H54 (cell line): ENCODE results near the gene TANGO6.
"Not testable (repeated sequence)": the region's sequence is repeated elsewhere in the genome, so short reads cannot be mapped to it uniquely, and the experiment has no call there.

ENCODE experiments used
- DNase-seq: peaks from one replicate; pipeline ENCODE4 v3.0.0; 2011; ENCODE audit warnings: low spot score, mixed read lengths; ENCODE audit not compliant: insufficient read length
- FAIRE-seq: peaks from 3 replicates; lab custom pipeline; 2011; peaks lifted over from hg19 to GRCh38; lab: Jason Lieb, UNC
- POLR2A ChIP-seq: IDR thresholded peaks from 2 replicates; pipeline ENCODE4 v1.6.1; 2011; ENCODE audit warnings: low read depth, mild to moderate bottlenecking, low read length

TANGO6 gene

GRCh38 chr16:68843482-68844210, at the start of gene TANGO6:
TSS of gene TANGO6 (plus strand) at chr16:68843531. CDS start at chr16:68843618, 87 bp downstream.
- FAIRE-seq (peak; percentile 50), DNase-seq (peak; percentile 77)
- peak; percentile 88 for TF ChIP-seq POLR2A

DNA sequence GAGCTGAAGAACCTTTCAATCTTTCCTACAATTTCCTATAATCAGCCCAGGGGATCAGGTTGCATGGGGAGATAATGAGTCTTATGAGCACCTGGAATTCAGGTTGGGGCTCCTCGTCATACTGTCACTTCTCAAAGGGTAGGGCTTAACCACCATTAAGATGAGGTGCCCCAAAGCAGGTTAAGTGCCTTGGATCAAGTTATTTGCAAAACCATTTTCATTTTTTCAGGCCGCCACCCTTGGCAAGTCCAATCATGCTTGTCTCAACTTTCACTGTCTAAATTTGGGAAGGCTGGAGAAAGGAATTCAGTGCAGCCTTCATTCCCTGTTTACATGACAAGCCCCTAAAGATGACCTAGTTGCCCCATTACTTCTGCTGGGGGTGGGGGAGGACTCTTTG, 44.9 kb upstream of the TANGO6 start:
- DNase-seq (no peak), FAIRE-seq (no peak)
- TF ChIP-seq POLR2A, result no peak

GRCh38 chr16:68800257-68800875, 43.0 kb upstream of the TANGO6 start:
- DNase-seq (peak; percentile 59), FAIRE-seq (peak; percentile 60)
- TF ChIP-seq POLR2A, result no peak

DNA sequence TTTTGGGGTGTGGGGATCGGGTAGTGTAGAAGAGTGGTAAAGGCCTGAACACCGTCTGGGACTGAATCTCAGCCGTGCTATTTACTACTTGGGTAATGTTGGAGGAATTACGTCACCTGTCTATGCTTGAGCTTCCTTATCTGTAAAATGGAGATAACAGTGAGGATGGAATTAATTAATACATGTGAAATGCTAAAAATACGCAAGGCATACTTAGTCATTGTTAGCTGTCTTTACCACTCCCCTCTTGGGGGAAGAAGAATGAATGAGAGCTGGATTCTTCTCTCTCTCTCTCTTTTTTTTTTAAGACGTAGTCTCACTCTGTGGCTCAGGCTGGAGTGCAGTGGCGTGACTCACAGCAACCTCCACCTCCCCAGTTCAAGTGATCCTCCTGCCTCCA, 41.1 kb upstream of the TANGO6 start:
- FAIRE-seq (no peak), DNase-seq (no peak)
- TF ChIP-seq POLR2A, result no peak

GRCh38 chr16:68806422-68806821, 36.9 kb upstream of the TANGO6 start:
- DNase-seq (no peak), FAIRE-seq (no peak)
- TF ChIP-seq POLR2A, result no peak

DNA sequence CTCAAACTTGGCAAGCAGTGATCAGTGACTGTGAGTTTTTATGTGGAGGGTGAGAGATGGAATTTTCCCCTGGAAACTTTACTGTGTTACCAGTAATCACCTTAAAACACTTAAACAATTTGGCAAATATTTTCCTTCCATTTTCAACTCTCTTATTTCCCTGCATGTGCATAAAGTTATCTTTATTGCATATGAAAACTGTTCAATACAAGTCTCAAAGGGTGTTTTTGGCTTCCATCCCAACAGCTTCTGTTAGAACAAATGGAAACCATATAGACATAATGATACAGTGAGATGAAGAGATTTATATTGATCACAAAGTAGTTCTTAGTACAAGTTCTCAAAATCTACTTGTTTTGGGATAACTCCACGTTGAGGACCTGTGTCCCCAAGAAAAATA, 36.4 kb upstream of the TANGO6 start:
- DNase-seq, result no peak
- FAIRE-seq, result no peak
- no peak for TF ChIP-seq POLR2A

GRCh38 chr16:68814516-68814915, 28.8 kb upstream of the TANGO6 start:
- TF ChIP-seq POLR2A, result no peak
- FAIRE-seq, result no peak

GRCh38 chr16:68823401-68824135, 19.8 kb upstream of the TANGO6 start:
- DNase-seq, result peak; percentile 74
- FAIRE-seq, result no peak

More at GRCh38 chr16:68814516-68814915, 28.8 kb upstream of the TANGO6 start:
- no peak for DNase-seq

GRCh38 chr16:68825427-68825826, 17.9 kb upstream of the TANGO6 start:
- no peak for DNase-seq
- TF ChIP-seq POLR2A, result no peak
- FAIRE-seq, result no peak

More at GRCh38 chr16:68823401-68824135, 19.8 kb upstream of the TANGO6 start:
- TF ChIP-seq POLR2A, result no peak

DNA sequence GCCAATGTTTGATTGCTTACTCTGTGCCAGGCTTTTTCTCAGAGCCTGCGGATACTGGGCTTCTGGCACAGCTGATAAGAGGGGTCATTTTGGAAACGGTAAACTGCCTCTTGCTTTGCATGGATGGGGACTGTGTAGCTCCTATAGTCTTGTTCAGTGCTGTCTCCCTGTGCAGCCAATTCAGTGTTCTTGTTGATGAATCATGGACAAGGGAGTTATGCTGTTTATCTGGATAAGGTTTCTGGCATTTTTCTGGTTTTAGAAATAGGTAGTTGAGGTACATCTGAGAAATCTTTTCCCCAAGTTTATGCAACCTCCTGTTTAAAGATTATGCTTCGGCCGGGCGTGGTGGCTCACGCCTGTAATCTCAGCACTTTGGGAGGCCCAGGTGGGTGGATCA, 16.7 kb upstream of the TANGO6 start:
- no peak for FAIRE-seq
- TF ChIP-seq POLR2A, result no peak
- no peak for DNase-seq

GRCh38 chr16:68833251-68833650, 10.1 kb upstream of the TANGO6 start:
- TF ChIP-seq POLR2A, result no peak
- DNase-seq, result no peak
- FAIRE-seq, result no peak

GRCh38 chr16:68834550-68834949, 8.8 kb upstream of the TANGO6 start:
- no peak for DNase-seq
- FAIRE-seq, result no peak
- TF ChIP-seq POLR2A, result no peak

DNA sequence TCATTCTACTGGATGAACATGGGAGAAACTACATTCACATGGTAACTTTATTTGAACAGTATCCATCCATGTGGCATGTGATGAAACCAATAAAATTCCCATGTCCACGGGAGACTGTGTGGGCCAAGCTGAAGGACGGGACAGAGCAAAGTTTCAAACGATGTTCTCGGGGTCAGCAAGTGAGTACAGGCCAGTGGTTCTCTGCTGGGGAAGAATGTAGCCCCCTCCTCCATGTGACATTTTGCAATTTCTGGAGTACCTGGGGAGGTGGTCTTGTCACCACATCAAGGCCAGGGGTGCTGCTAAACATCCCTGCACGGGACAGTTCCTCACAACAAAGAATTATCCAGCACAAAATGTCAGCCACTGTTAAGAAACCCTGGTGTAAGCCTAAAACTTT, 7.4 kb upstream of the TANGO6 start:
- FAIRE-seq (no peak), DNase-seq (no peak)
- TF ChIP-seq POLR2A, result no peak

GRCh38 chr16:68839831-68840230, 3.5 kb upstream of the TANGO6 start:
- FAIRE-seq (no peak), DNase-seq (no peak)
- no peak for TF ChIP-seq POLR2A

DNA sequence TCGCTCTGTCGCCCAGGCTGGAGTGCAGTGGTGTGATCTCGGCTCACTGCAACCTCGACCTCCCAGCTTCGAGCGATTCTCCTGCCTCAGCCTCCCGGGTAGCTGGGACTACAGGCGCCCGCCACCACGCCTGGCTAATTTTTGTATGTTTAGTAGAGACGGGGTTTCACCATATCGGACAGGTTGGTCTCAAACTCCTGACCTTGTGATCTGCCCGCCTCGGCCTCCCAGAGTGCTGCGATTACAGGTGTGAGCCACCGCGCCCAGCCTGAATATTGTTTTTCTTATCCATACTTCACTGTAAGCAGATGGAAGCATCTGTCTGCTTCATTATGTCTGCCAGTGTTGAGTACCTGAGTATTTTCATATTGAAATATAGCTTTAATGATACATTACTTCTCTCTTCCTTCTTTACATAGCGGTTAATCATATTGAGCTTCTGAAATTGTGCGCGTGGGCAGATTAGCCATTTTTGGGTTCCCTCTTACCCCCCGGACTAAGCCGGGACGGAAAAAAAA, 308 bp upstream of the TANGO6 start:
- FAIRE-seq, DNase-seq: not testable (repeated sequence)
